Activated naive CD4-positive, alpha-beta T cell (primary cell): ENCODE results near the gene RPAP3.
"Not testable (repeated sequence)": the region's sequence is repeated elsewhere in the genome, so short reads cannot be mapped to it uniquely, and the experiment has no call there.

Experiments
- DNase-seq, 4 experiments: peaks; one replicate each; lab custom pipeline; 2025; lab: John Stamatoyannopoulos, UW

RPAP3 gene

GRCh38 chr12:47667935-47668334 lies 37.9 kb downstream of the RPAP3 start:
- not testable (repeated sequence) for DNase-seq

- DNase-seq: no peak
Measured at GRCh38 chr12:47652521-47653234, 53.2 kb downstream of the RPAP3 start.

GRCh38 chr12:47651368-47652254 lies 54.2 kb downstream of the RPAP3 start:
- DNase-seq: peak in 2 of 4 experiments; percentile 9 to 22

GRCh38 chr12:47650469-47650868 lies 55.4 kb downstream of the RPAP3 start:
- DNase-seq: no peak

GRCh38 chr12:47649381-47649780 lies 56.4 kb downstream of the RPAP3 start:
- DNase-seq: no peak

- DNase-seq: no peak
Measured at GRCh38 chr12:47648056-47648579, 57.7 kb downstream of the RPAP3 start.

GRCh38 chr12:47642310-47642709 lies 63.5 kb downstream of the RPAP3 start:
- DNase-seq: not testable (repeated sequence)

- no peak for DNase-seq
Measured at GRCh38 chr12:47636908-47637780, 68.7 kb downstream of the RPAP3 start.

- not testable (repeated sequence) for DNase-seq
Measured at GRCh38 chr12:47635770-47636169, 70.1 kb downstream of the RPAP3 start.

GRCh38 chr12:47634127-47634526 lies 71.7 kb downstream of the RPAP3 start:
- DNase-seq: no peak

- DNase-seq: no peak
Measured at GRCh38 chr12:47621960-47622359, 83.9 kb downstream of the RPAP3 start.

- DNase-seq: no peak
Measured at GRCh38 chr12:47617476-47617875, 88.4 kb downstream of the RPAP3 start.

GRCh38 chr12:47616440-47616839 lies 89.4 kb downstream of the RPAP3 start:
- no peak for DNase-seq

GRCh38 chr12:47615711-47616110 lies 90.1 kb downstream of the RPAP3 start:
- no peak for DNase-seq

GRCh38 chr12:47614521-47614920 lies 91.3 kb downstream of the RPAP3 start:
- no peak for DNase-seq

GRCh38 chr12:47612953-47613352 lies 92.9 kb downstream of the RPAP3 start:
- DNase-seq: no peak

GRCh38 chr12:47611906-47612305 lies 93.9 kb downstream of the RPAP3 start:
- DNase-seq: no peak
